Ishikawa (cell line): Measurements from ENCODE around the gene PRPF31.

Source experiments
- CEBPB ChIP-seq: IDR thresholded peaks from 2 replicates; pipeline ENCODE4 v1.6.1; 2012
- MAX ChIP-seq: IDR thresholded peaks from 2 replicates; pipeline ENCODE4 v1.6.1; 2012
- TAF1 ChIP-seq: IDR thresholded peaks from 2 replicates; pipeline ENCODE4 v1.6.1; 2012; ENCODE audit warnings: low read depth, mild to moderate bottlenecking

DNA sequence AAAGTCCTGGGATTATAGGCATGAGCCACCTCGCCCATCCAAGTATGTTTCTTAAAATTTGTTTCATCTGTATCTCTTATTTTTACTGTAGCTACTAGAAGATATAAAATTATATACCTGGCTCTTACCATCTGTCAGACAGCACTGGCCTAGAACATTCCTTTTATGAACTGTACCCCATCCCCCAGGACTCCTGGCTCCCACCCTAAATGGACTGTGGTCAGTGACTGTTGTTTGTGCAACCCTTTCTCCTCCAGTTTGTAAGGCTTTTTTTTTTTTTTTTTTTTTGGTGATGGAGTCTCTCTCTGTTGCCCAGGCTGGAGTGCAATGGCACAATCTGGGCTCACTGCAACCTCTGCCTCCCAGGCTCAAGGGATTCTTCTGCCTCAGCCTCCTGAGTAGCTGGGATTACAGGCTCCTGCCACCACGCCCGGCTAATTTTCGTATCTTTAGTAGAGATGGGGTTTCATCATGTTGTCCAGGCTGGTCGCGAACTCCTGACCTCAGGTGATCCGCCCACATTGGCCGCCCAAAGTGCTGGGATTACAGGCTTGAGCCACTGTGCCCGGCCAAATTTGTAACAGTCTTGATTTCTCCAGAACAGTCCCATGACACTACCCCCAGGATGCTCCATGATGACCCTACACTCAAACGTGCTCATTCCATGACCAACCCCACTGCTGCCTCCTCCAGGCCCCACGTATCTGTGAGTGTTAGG lies 10.4 kb upstream of the PRPF31 start:
- no peak for TF ChIP-seq TAF1
- no peak for TF ChIP-seq CEBPB
- TF ChIP-seq MAX: no peak
